K562 (cell line): ENCODE measurements around the gene NOA1. TPM values are rescaled to one million over a fixed set of nuclear protein-coding genes. Genes with fewer than 3 reads are reported as not detected.

ENCODE experiments used
- ATAC-seq: fragments of 200-7000 bp; cut with Tn5 transposase; 3 replicates; pipeline ENCODE4 v1.9.1; 2020; ENCODE audit warnings: moderate library complexity
- BruUV-seq: library from RNA; stranded (reverse); fragments of 400-500 nt; replicated peaks from 2 replicates; lab custom pipeline; 2021; lab: Mats Ljungman, UMichigan
- CTCF ChIA-PET: fragments of 300-600 bp; formaldehyde crosslinking; extraction: SDS; loops from one replicate; lab custom pipeline; 2021; ENCODE audit warnings: low intra/inter-chr PET ratio; lab: Yijun Ruan, JAX
- POLR2A ChIA-PET: fragments of 300-600, 350-650 bp; sonication (Branson Sonifier 250); formaldehyde crosslinking; extraction: SDS; loops from one replicate; lab custom pipeline; 2021; ENCODE audit warnings: antibody characterized with exemption, inconsistent platforms; lab: Yijun Ruan, JAX
- DNase-seq, 4 experiments: peaks; one replicate each; pipeline versions ENCODE4 v3.0.0 to v3.0.0-alpha.2; 2011 to 2018; ENCODE audit warnings: low spot score in 3 of 4, mixed read lengths in 3 of 4; ENCODE audit errors: extremely low read depth in 1 of 4
- FAIRE-seq: peaks from 2 replicates; lab custom pipeline; 2011; peaks lifted over from hg19 to GRCh38; lab: Jason Lieb, UNC
- H2AFZ ChIP-seq: 2 replicates; pipeline ENCODE4 v1.6.0; 2011; ENCODE audit warnings: low read depth, low read length, control low read depth, inconsistent platforms
- H3K27ac ChIP-seq: fragments of 200-600 bp; 3 replicates; pipeline ENCODE4 v1.8.0; 2011; ENCODE audit warnings: low read depth, mild to moderate bottlenecking, control low read depth, inconsistent platforms, low read length, moderate library complexity, mixed read lengths; ENCODE audit errors: extremely low read depth
- H3K27me3 ChIP-seq, 2 experiments: fragments of 300-600 bp in 1 of 2; 2 replicates in 1 of 2; 3 replicates in 1 of 2; pipeline versions ENCODE4 v1.6.0 to v1.8.0; 2011; ENCODE audit warnings: inconsistent platforms in 2 of 2, low read length in 2 of 2, mild to moderate bottlenecking in 1 of 2, mixed read lengths in 1 of 2, moderate library complexity in 1 of 2; ENCODE audit not compliant: control insufficient read depth in 2 of 2, insufficient read depth in 2 of 2
- H3K36me3 ChIP-seq: fragments of 300-600 bp; 3 replicates; pipeline ENCODE4 v1.8.0; 2011; ENCODE audit warnings: mild to moderate bottlenecking, low read length, inconsistent platforms; ENCODE audit not compliant: control insufficient read depth, insufficient read depth
- H3K4me1 ChIP-seq, 2 experiments: fragments of 200-600 bp in 1 of 2; replicated peaks in 1 of 2; 2 replicates in 1 of 2; 3 replicates in 1 of 2; pipeline versions ENCODE4 v1.5.1 to v1.8.0; 2011; ENCODE audit warnings: inconsistent platforms in 2 of 2, low read length in 2 of 2, mild to moderate bottlenecking in 1 of 2, mixed read lengths in 1 of 2, moderate library complexity in 1 of 2; ENCODE audit not compliant: control insufficient read depth in 2 of 2, insufficient read depth in 2 of 2
- H3K4me2 ChIP-seq: 2 replicates; pipeline ENCODE4 v1.6.1; 2011; ENCODE audit warnings: low read length, control low read depth, inconsistent platforms, mixed read lengths; ENCODE audit not compliant: insufficient read depth
- H3K4me3 ChIP-seq: fragments of 200-600 bp; sonication (generic), shearing (Covaris generic); 2 replicates; pipeline ENCODE4 v1.5.1; 2016; ENCODE audit warnings: control low read depth, inconsistent platforms
- H3K79me2 ChIP-seq: fragments of 200-600 bp; 3 replicates; pipeline ENCODE4 v1.8.0; 2011; ENCODE audit warnings: low read length, inconsistent platforms; ENCODE audit not compliant: control insufficient read depth, insufficient read depth
- H3K9ac ChIP-seq, 2 experiments: 2 replicates each; pipeline versions ENCODE4 v1.6.0 to v1.6.1; 2011; ENCODE audit warnings: low read depth in 2 of 2, low read length in 2 of 2, control low read depth in 1 of 2, inconsistent platforms in 1 of 2, mild to moderate bottlenecking in 1 of 2, mixed read lengths in 1 of 2; ENCODE audit not compliant: insufficient read depth in 1 of 2
- H3K9me1 ChIP-seq: one replicate; pipeline ENCODE4 v1.6.0; 2011; ENCODE audit warnings: inconsistent platforms, mild to moderate bottlenecking, low read length, moderate library complexity; ENCODE audit not compliant: control insufficient read depth, insufficient read depth
- H3K9me3 ChIP-seq: replicated peaks from 2 replicates; pipeline ENCODE4 v1.5.1; 2011; ENCODE audit warnings: low read depth, low read length, inconsistent platforms; ENCODE audit not compliant: control insufficient read depth, insufficient read depth
- H4K20me1 ChIP-seq: replicated peaks from 2 replicates; pipeline ENCODE4 v1.6.1; 2011; ENCODE audit warnings: low read length, inconsistent platforms, mixed read lengths; ENCODE audit not compliant: control insufficient read depth, insufficient read depth
- ARID3B ChIP-seq: fragments of 250-450 bp; sonication (Bioruptor Pico); IDR thresholded peaks from 2 replicates; pipeline ENCODE4 v1.4.0; 2020; ENCODE audit warnings: borderline replicate concordance
- CBX5 ChIP-seq: IDR thresholded peaks from 2 replicates; pipeline ENCODE4 v1.6.1; 2014; ENCODE audit warnings: low read depth, borderline replicate concordance
- EGR1 ChIP-seq: fragments of 450-650 bp; conservative IDR thresholded peaks from 2 replicates; pipeline ENCODE4 v1.6.1; 2017; ENCODE audit warnings: mild to moderate bottlenecking
- ELF4 ChIP-seq: fragments of 450-650 bp; formaldehyde crosslinking; IDR thresholded peaks from 2 replicates; pipeline ENCODE4 v1.4.0; 2022; ENCODE audit warnings: missing genetic modification characterization
- EP400 ChIP-seq: fragments of 450-650 bp; IDR thresholded peaks from 2 replicates; pipeline ENCODE4 v1.6.1; 2017; ENCODE audit warnings: antibody characterized with exemption, mild to moderate bottlenecking, moderate library complexity
- HIVEP1 ChIP-seq: fragments of 250-450 bp; sonication (Bioruptor Pico); IDR thresholded peaks from 2 replicates; pipeline ENCODE4 v1.4.0; 2020; ENCODE audit warnings: mild to moderate bottlenecking
- HOXB6 ChIP-seq: fragments of 250-450 bp; sonication (Bioruptor Pico); IDR thresholded peaks from 2 replicates; pipeline ENCODE4 v1.5.1; 2022; ENCODE audit warnings: mild to moderate bottlenecking, borderline replicate concordance
- MECOM ChIP-seq: fragments of 250-450 bp; sonication (Bioruptor Pico); IDR thresholded peaks from 2 replicates; pipeline ENCODE4 v1.8.0; 2022; ENCODE audit warnings: inconsistent platforms
- MYNN ChIP-seq, 2 experiments: sonication (generic); formaldehyde crosslinking in 1 of 2; IDR thresholded peaks; 2 replicates each; pipeline versions ENCODE4 v1.5.0 to v1.6.1; 2016 to 2020; ENCODE audit warnings: antibody characterized with exemption in 1 of 2, missing genetic modification reagents in 1 of 2
- TSC22D4 ChIP-seq: fragments of 450-650 bp; IDR thresholded peaks from 2 replicates; pipeline ENCODE4 v1.6.1; 2016; ENCODE audit warnings: missing genetic modification characterization, missing biosample characterization, control low read depth
- U2AF1 ChIP-seq: fragments of 200-400 bp; formaldehyde crosslinking; optimal IDR thresholded peaks from 2 replicates; pipeline ENCODE3; 2017; ENCODE audit warnings: mild to moderate bottlenecking, low read depth, low read length, moderate library complexity
- ZBTB34 ChIP-seq: fragments of 250-450 bp; sonication (Bioruptor Pico); IDR thresholded peaks from 2 replicates; pipeline ENCODE4 v1.8.0; 2021; ENCODE audit warnings: mild to moderate bottlenecking, moderate library complexity
- ZNF507 ChIP-seq: conservative IDR thresholded peaks from 2 replicates; pipeline ENCODE4 v1.6.1; 2017; ENCODE audit warnings: missing genetic modification characterization, missing compliant biosample characterization
- ZNF77 ChIP-seq: fragments of 250-450 bp; sonication (Bioruptor Pico); IDR thresholded peaks from 2 replicates; pipeline ENCODE4 v1.5.0; 2020
- WGBS: fragments of 100-300 bp; shearing (Covaris generic); methylation state at CpG from one replicate; pipeline ENCODE4 v1.1.6; 2016; ENCODE audit warnings: low coverage, mixed read lengths; ENCODE audit not compliant: insufficient coverage; ENCODE audit errors: missing lambda C conversion rate; 5-methylcytosine and 5-hydroxymethylcytosine counted together
- in situ Hi-C: fragments of 300-500 bp; cut with MboI; formaldehyde crosslinking; loops from 4 replicates; pipeline ENCODE4 v1.15.0; 2018; ENCODE audit warnings: inconsistent platforms, mixed read lengths
- intact Hi-C: fragments of 100-400 bp; cut with micrococcal nuclease; formaldehyde crosslinking; loops from 2 replicates; pipeline ENCODE4 v1.14.2; 2022
- polyA plus RNA-seq, 8 experiments: library from polyadenylated mRNA; depleted of rRNA in 4 of 8; stranded (reverse) in 5 of 8; unstranded in 3 of 8; fragments of >200 nt; fragmentation: Nextera tagmentation in 2 of 8; fragmentation: Illumina TruSeq in 1 of 8; extraction: Ambion mirVana in 2 of 8; extraction: Trizol in 1 of 8; gene quantifications; 2 replicates each; pipeline versions ENCODE4 v1.2.1 to v1.2.3, GENCODE V29; 2011 to 2014; ENCODE audit warnings: inconsistent platforms in 1 of 8, missing spikeins in 1 of 8
- total RNA-seq, 7 experiments: library from RNA; depleted of rRNA in 6 of 7; stranded (reverse); fragments of >200 nt in 6 of 7; fragmentation: Illumina TruSeq in 2 of 7; extraction: Trizol in 2 of 7; gene quantifications; 2 replicates each; pipeline versions ENCODE4 v1.2.1 to v1.2.3, GENCODE V29; 2011 to 2021; ENCODE audit warnings: low replicate concordance in 1 of 7
- TF ChIP-seq, protein P1 (sequence below): fragments of 250-450 bp; sonication (Bioruptor Pico); IDR thresholded peaks from 2 replicates; pipeline ENCODE4 v1.4.0; 2020; ENCODE audit warnings: mild to moderate bottlenecking, moderate library complexity, borderline replicate concordance

The NOA1 gene
- total and polyA plus RNA-seq, 9 of the 15 experiments (the other 6 are each of a cell fraction or from before 2014, with no cell fraction given) = 2.6 to 26.6 (median 16.7) TPM

- TF ChIP-seq ZBTB34 = no peak
- TF ChIP-seq EP400 = no peak
- no peak for TF ChIP-seq ZNF77 (CRISPR knock-in tag)
Observed at GRCh38 chr4:56953680-56954520, 23.5 kb downstream of the NOA1 start (continued).

DNA sequence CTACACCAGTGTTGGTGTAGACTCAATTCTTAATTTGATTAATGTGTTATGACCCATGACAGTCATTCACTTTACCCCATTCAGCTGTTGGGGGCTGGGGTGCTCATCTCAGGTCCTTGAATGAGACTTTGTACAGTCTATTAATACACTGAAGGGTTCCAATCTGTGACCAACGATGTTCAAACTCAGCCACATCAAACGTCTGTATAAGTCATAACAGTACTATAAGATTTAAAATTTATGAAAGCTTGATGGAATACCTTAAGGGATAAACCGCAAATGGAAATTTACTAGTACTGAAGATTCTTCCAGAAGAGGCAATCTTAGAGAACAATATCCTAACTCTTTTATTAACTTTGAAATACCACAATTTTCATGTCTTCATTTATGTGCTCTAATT is 36.0 kb downstream of the NOA1 start:
- Histone ChIP-seq H3K9me3 (no peaks in the 10 kb centered on the region), H2AFZ (no peak overlapping the region), H3K27ac (no peak overlapping the region), H3K9ac (no peak overlapping the region), H3K36me3 (peaks cover 4% of the 10 kb centered on the region; the same call in 1 of the 3 replicates), H3K4me1 (no peaks in the 10 kb centered on the region), H3K79me2 (no peaks in the 10 kb centered on the region), H3K27me3 (peaks cover 2% of the 10 kb centered on the region in 2 experiments; a peak in 1 of 5 replicates), H3K4me2 (no peak overlapping the region), H4K20me1 (no peaks in the 10 kb centered on the region), H3K4me3 (no peak overlapping the region), H3K9me1 (no peaks in the 10 kb centered on the region)
- POLR2A ChIA-PET = interaction anchor here (1.7 kb wide), 1 partner anchor 37 kb away, joined by 6 read pairs; the partner anchor contains the start of gene POLR2B
- BruUV-seq = no TSS peak
- in situ Hi-C loops (no loop called here), intact Hi-C loops (no loop called here)
- DNase-seq = no peak
- CTCF ChIA-PET = no interaction called here
- FAIRE-seq = no peak
- 29% methylated on average over 3 of the region's 3 CpGs for WGBS
- no peak for ATAC-seq
- TF ChIP-seq ARID3B (CRISPR knock-in tag) = no peak
- TF ChIP-seq ZNF507 = no peak
- TF ChIP-seq HOXB6 (CRISPR knock-in tag) = no peak
- no peak for TF ChIP-seq EGR1
- TF ChIP-seq MECOM (CRISPR knock-in tag) = no peak
- TF ChIP-seq HIVEP1 (CRISPR knock-in tag) = no peak
- TF ChIP-seq CBX5 = no peak
- no peak for TF ChIP-seq TSC22D4 (tag)
- TF ChIP-seq ELF4 (CRISPR knock-in tag) = no peak
- no peak for TF ChIP-seq MYNN (IDR thresholded peaks at IDR 0.05)
- no peak for TF ChIP-seq MYNN (CRISPR knock-in tag; IDR thresholded peaks at IDR 0.05)
- TF ChIP-seq U2AF1 = no peak
- TF ChIP-seq, protein P1, sequence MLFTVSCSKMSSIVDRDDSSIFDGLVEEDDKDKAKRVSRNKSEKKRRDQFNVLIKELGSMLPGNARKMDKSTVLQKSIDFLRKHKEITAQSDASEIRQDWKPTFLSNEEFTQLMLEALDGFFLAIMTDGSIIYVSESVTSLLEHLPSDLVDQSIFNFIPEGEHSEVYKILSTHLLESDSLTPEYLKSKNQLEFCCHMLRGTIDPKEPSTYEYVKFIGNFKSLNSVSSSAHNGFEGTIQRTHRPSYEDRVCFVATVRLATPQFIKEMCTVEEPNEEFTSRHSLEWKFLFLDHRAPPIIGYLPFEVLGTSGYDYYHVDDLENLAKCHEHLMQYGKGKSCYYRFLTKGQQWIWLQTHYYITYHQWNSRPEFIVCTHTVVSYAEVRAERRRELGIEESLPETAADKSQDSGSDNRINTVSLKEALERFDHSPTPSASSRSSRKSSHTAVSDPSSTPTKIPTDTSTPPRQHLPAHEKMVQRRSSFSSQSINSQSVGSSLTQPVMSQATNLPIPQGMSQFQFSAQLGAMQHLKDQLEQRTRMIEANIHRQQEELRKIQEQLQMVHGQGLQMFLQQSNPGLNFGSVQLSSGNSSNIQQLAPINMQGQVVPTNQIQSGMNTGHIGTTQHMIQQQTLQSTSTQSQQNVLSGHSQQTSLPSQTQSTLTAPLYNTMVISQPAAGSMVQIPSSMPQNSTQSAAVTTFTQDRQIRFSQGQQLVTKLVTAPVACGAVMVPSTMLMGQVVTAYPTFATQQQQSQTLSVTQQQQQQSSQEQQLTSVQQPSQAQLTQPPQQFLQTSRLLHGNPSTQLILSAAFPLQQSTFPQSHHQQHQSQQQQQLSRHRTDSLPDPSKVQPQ (CRISPR knock-in tag) = no peak
